ENCODE data around the gene PTGES2. TPM values are rescaled to one million over a fixed set of nuclear protein-coding genes. Genes with fewer than 3 reads are reported as not detected.
"Not testable (repeated sequence)": the region's sequence is repeated elsewhere in the genome, so short reads cannot be mapped to it uniquely, and the experiment has no call there.

Gene PTGES2
- total RNA-seq, 2 experiments from 2014 or later: 57.2 to 59.9 TPM

GRCh38 chr9:128072144-128073021, 55.1 kb downstream of the PTGES2 start:
- H3K9me3 Mint-ChIP-seq: no peaks in the 10 kb centered on the region
- no peaks in the 10 kb centered on the region for H3K27me3 Mint-ChIP-seq
- peak overlapping the region; percentile 89 for H3K27ac Mint-ChIP-seq
- H3K4me3 Mint-ChIP-seq: peak overlapping the region; percentile 73
- peaks cover 52% of the 10 kb centered on the region for H3K4me1 Mint-ChIP-seq
- peak; percentile 43 for DNase-seq
- POLR2A ChIA-PET: interaction anchor here (1.3 kb wide), 1 partner anchor 22 kb away, joined by 3 read pairs; no protein-coding TSS in a partner anchor
- CTCF ChIA-PET: interaction anchor here (0.6 to 2.7 kb wide), 12 partner anchors 15 to 661 kb away, joined by 3 to 13 read pairs (median 4); partner anchors contain the start of gene TOR2A
- H3K36me3 Mint-ChIP-seq (ENCODE audit: low read depth): peaks cover 31% of the 10 kb centered on the region

GRCh38 chr9:128071475-128071874, 56.1 kb downstream of the PTGES2 start:
- H3K4me3 Mint-ChIP-seq: peak overlapping the region; percentile 73
- H3K9me3 Mint-ChIP-seq, DNase-seq, H3K27me3 Mint-ChIP-seq: not testable (repeated sequence)
- H3K4me1 Mint-ChIP-seq: peaks cover 45% of the 10 kb centered on the region
- CTCF ChIA-PET: interaction anchor here (0.6 to 2.7 kb wide), 5 partner anchors 36 to 662 kb away, joined by 3 to 13 read pairs (median 3); no protein-coding TSS in a partner anchor
- H3K27ac Mint-ChIP-seq: peak overlapping the region; percentile 89
- peaks cover 27% of the 10 kb centered on the region for H3K36me3 Mint-ChIP-seq (ENCODE audit: low read depth)
- POLR2A ChIA-PET: interaction anchor here (1.3 kb wide), 1 partner anchor 23 kb away, joined by 3 read pairs; no protein-coding TSS in a partner anchor

GRCh38 chr9:128070874-128071273, 56.7 kb downstream of the PTGES2 start:
- peak overlapping the region; percentile 72 for H3K27ac Mint-ChIP-seq
- CTCF ChIA-PET: interaction anchor here (2.7 kb wide), 1 partner anchor 47 kb away, joined by 13 read pairs; no protein-coding TSS in a partner anchor
- H3K4me1 Mint-ChIP-seq: peaks cover 49% of the 10 kb centered on the region
- H3K36me3 Mint-ChIP-seq (ENCODE audit: low read depth): peaks cover 29% of the 10 kb centered on the region
- peak overlapping the region; percentile 97 for H3K4me3 Mint-ChIP-seq
- H3K27me3 Mint-ChIP-seq: no peaks in the 10 kb centered on the region
- H3K9me3 Mint-ChIP-seq: no peaks in the 10 kb centered on the region
- POLR2A ChIA-PET: no interaction called here
- no peak for DNase-seq

Other genes starting within 250 kb of the PTGES2 start
- 100 to 1,000 TPM; 100 to 122 TPM for gene ST6GALNAC6, start 228.1 kb downstream of the PTGES2 start, total RNA-seq
- 10 to 100 TPM; 16.8 to 22.4 TPM for gene ST6GALNAC4, start 210.7 kb downstream of the PTGES2 start, total RNA-seq
- gene PIP5KL1, start 197.0 kb downstream of the PTGES2 start, total RNA-seq: 1 to 10 TPM; 2.5 to 4.1 TPM
- 10 to 100 TPM; 79.9 to 80.4 TPM for gene DPM2, start 189.9 kb downstream of the PTGES2 start, total RNA-seq
- 100 to 1,000 TPM; 412 to 477 TPM for gene EEIG1, start 146.7 kb downstream of the PTGES2 start, total RNA-seq
- 10 to 100 TPM; 13.9 to 14.2 TPM for gene NAIF1, start 60.4 kb downstream of the PTGES2 start, total RNA-seq
- 10 to 100 TPM; 14.6 to 18.4 TPM for gene SLC25A25, start 59.5 kb downstream of the PTGES2 start, total RNA-seq
- gene LCN2, start 21.7 kb upstream of the PTGES2 start, total RNA-seq: not detected
- 10 to 100 TPM; 92.5 to 94.2 TPM for gene BBLN, start 32.5 kb upstream of the PTGES2 start, total RNA-seq
- gene CIZ1, start 63.8 kb upstream of the PTGES2 start, total RNA-seq: 100 to 1,000 TPM; 128 to 129 TPM
- gene DNM1, start 75.7 kb upstream of the PTGES2 start, total RNA-seq: 1 to 10 TPM in 1 of 2 experiments, under 1 TPM in 1; 0.60 to 1.0 TPM
- 10 to 100 TPM; 42.6 to 42.8 TPM for gene GOLGA2, start 148.3 kb upstream of the PTGES2 start, total RNA-seq
- 1 to 10 TPM; 8.8 to 9.5 TPM for gene SWI5, start 148.5 kb upstream of the PTGES2 start, total RNA-seq
- gene TRUB2, start 194.7 kb upstream of the PTGES2 start, total RNA-seq: 10 to 100 TPM; 22.2 to 26.7 TPM
- gene COQ4, start 195.1 kb upstream of the PTGES2 start, total RNA-seq: 10 to 100 TPM; 33.9 to 35.6 TPM
- gene SLC27A4, start 212.8 kb upstream of the PTGES2 start, total RNA-seq: 10 to 100 TPM; 15.8 to 16.8 TPM
- gene URM1, start 243.6 kb upstream of the PTGES2 start, total RNA-seq: 10 to 100 TPM; 65.1 to 78.1 TPM

Measured in activated CD4-positive, alpha-beta T cell treated with anti-CD3 and anti-CD28 coated beads, Interleukin-2, amount 10 ng/mL, durations not matched to agents 7 days and 5 days (primary cell).